Measurements from ENCODE around the gene SFI1.
"Not testable (repeated sequence)": the region's sequence is repeated elsewhere in the genome, so short reads cannot be mapped to it uniquely, and the experiment has no call there.

Gene SFI1

GRCh38 chr22:31496007-31496734 lies at the start of gene SFI1:
SFI1 (plus strand) TSS chr22:31496536; CDS start chr22:31508285, 11,749 bp downstream.
- DNase-seq: peak; percentile 60 to 95 (median 89)

DNA sequence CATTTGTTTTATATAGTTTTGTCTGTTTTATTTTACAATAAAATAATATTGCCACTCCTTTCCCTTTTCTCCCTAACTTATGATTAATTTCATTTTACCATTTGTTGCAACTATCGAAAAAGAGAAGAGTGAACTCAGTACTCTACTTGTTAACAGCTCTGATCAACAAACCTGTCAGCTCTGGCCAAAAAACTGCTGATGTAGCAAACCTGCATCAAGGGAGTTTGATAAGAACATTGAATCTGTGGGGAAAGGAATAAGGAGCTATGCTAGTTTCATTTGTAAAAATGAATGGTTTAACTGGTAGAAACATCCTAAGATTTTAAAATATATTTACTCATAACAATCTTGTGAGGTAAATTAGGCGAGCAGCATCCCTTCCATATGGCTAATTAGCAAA lies 49.6 kb upstream of the SFI1 start:
- no peak for DNase-seq

DNA sequence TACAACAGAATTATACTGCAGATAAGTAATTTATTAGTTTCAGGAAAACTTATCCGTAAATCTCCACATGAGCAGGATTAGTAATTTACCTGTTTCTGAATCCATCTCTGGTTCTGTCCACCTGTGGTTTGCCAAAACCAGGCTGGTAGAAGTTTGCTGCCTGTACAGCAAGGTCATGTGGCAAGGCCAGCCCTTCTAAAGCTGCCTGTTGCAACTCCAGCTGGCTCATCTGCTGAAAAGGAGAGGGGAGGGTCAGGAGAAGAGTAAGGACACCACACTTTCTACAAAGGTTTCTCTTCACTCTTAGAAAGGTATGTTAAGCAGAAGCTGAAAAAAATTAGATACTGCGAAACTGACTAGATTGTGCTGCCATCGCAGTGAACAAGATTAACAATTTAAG lies 49.0 kb upstream of the SFI1 start:
- DNase-seq: no peak

DNA sequence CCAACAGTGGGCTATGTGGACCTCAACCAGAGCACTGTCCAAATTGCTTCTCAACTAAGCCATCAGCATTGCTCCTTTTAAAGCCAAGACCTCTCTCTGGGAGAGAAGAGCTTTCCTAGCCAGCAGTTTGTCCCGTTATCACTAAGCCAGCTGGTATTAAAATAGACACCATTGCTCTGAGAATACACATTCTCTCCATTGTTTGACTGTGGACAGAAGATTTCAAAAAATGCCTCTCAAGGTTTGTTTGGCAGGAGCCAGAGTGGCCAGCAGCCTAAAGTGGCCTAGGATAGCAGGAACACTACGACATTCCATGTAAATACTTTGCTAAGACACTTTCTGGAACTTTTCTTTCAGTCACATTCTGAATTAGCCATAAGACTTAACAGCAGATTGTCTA lies 48.0 kb upstream of the SFI1 start:
- no peak for DNase-seq

DNA sequence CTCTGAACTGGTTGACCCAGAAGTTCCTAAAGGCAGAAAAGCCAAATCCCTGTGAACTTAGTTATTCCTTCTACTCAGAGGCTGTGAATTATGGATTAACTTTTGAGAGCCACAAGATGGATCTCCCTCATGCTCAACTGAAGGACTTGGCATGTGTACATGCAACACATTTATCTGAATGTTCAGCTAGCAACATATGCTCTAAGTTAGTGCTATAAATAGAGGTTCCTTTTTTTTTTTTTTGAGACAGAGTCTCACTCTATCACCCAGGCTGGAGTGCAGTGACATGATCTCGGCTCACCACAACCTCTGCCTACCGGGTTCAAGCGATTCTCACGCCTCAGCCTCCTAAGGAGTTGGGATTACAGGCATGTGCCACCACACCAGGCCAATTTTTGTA lies 46.8 kb upstream of the SFI1 start:
- DNase-seq: no peak

DNA sequence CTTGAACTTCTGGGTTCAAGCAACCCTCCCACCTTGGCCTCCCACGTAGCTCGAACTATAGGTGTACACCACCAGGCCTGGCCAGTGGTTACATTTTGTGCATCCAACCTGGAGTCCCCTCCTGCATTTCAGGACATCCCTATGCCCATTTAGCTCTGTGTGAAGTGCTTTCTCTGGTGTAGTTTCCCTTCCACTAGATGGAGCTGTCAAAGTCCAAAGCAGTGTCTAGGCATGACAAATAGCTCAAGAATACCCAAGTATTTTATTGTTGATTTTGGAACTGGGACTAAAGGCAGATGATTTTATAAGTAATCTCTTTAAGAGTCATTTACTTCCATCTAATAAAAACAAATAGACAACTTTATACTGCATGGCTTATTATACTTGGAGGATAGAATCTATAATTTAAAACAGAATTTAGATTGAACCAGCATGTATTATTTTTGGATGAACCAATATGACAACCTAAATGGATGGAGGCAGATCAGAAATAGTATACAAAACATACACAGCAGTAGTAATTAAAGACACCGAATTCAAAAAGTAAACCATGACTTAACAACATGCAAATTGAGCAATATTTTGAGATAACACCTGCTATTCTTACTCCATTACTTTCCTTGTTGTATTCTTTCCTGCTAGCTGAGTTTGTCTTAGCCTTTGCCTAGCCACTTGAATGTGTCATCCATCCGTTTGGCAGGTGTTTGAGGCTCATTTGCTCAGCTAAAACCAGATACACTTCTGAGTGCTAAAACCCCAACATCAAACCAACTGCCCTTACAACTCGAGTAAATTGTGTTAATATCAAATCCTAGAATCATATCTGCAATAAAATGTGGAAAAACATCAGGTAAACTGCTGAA lies 44.4 kb upstream of the SFI1 start:
- no peak for DNase-seq

DNA sequence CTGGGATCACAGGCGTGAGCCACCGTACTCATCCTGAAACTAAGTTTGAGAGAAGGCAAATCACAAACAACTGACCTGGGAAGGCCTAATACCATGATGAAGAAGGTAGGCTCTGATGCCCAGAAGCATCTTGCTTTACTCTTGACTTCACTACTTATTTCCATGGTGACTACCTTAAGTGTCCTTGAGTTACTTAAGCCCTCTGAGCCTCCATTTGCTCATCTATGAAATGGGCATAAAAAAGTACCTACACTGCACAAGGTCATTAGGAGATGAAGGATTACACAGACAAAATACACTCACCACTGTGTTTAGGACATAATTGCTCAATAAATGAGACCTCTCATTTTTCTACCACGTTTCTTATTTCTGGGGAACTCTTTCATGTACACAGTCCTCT lies 34.6 kb upstream of the SFI1 start:
- DNase-seq: no peak

DNA sequence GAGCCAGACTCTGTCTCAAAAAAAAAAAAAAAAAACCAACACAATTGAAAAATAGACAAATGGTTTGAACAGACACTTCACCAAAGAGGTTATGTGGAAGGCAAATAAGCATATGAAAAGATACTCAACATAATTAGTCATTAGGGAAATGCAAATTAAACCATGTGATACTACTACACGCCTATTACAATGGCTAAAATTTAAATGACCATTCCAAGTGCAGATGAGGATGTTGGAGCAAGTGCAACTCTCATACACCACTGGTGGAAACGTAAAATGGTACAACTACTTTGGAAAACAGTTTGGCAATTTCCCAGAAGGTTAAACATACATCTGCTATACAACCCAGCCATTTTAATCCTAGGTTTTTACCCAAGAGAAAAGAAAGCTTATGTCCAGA lies 31.0 kb upstream of the SFI1 start:
- DNase-seq: no peak

DNA sequence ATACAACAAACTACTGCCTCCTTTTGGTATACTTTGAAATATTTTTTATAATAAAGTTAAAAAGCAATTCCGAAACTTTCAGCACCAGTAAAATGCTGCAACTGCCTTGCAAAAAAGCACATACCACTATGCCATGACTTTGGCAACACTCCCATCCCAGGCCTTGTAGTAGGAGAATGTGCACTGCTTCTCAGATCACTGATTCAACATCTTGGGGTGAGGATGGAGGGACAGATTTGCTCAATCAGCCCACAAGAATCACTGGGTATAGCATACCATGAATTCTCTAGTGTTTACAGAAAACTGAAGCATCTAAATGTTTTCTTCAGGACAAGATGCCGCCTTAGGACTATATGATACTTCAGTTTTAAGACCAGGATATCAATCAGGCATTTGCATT lies 21.6 kb upstream of the SFI1 start:
- DNase-seq: no peak

- DNase-seq: no peak
Observed at GRCh38 chr22:31475800-31476199, 20.5 kb upstream of the SFI1 start.

DNA sequence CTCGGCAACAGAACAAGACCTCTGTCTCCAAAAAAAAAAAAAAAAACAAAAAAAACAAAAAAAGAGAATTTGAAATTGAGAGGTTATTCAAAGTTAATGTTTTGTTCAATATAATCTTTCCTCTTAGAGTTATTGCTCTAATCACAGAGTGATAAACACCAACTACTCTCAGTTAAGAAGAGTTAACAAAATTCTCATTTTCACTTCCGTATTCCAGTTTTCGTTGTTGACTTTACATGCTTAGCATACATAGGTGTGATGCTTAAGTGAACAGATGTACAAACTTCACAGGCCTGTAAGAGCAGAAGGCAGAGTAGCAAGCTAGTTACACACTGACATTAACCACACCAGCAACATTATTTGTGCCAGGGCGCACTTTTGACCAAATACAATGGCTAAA lies 19.0 kb upstream of the SFI1 start:
- DNase-seq: no peak

DNA sequence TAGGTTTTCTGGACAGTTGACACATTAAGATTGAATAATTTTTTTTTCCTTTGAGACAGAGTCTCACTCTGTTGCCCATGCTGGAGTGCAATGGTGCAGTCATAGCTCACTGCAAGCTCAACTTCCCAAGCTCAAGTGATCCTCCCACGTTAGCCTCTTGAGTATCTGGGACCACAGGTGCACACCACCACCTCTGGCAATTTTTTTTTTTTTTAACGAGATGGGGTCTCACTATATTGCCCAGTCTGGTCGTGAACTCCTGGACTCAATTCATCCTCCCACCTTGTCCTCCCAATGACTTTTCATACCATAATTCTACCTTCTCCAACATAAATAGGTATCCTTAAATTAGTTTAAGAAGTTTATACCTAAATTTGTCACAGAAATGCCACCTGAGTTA lies 15.2 kb upstream of the SFI1 start:
- no peak for DNase-seq

- not testable (repeated sequence) for DNase-seq
Observed at GRCh38 chr22:31482470-31482869, 13.9 kb upstream of the SFI1 start.

DNA sequence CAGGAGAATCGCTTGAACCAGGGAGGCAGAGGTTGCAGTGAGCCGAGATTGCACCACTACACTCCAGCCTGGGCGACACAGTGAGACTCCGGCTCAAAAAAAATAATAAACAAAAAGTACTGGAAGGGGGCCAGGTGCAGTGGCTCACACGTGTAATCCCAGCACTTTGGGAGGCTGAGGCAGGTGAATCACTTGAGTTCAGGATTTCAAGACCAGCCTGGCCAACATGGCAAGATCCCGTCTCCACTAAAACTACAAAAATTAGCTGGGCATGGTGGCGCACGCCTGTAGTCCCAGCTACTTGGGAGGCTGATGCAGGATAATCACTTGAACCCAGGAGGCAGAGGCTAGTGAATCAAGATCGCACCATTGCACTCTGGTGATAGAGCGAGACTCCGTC lies 10.0 kb upstream of the SFI1 start:
- not testable (repeated sequence) for DNase-seq

- DNase-seq: no peak
Observed at GRCh38 chr22:31486951-31487350, 9.4 kb upstream of the SFI1 start.

GRCh38 chr22:31488346-31488883 lies 7.9 kb upstream of the SFI1 start:
- no peak for DNase-seq

- peak in 7 of 14 donors; percentile 18 to 42 (median 34) for DNase-seq
Observed at GRCh38 chr22:31488988-31489617, 7.2 kb upstream of the SFI1 start.

GRCh38 chr22:31489632-31490495 lies 6.5 kb upstream of the SFI1 start, which contains the start of gene EIF4ENIF1:
EIF4ENIF1 (minus strand) TSS chr22:31489842; CDS start chr22:31488718, 1,124 bp downstream.
- DNase-seq: peak; percentile 51 to 94 (median 82)

- peak in 13 of 14 donors; percentile 6 to 75 (median 46) for DNase-seq
Observed at GRCh38 chr22:31490496-31490925, 5.8 kb upstream of the SFI1 start.

GRCh38 chr22:31491218-31491962 lies 4.9 kb upstream of the SFI1 start:
- DNase-seq: no peak

- no peak for DNase-seq
Observed at GRCh38 chr22:31492151-31492550, 4.2 kb upstream of the SFI1 start.
